Activated CD4-positive, CD25-positive, alpha-beta regulatory T cell treated with anti-CD3 and anti-CD28 coated beads, Interleukin-2, amount 50 U/mL, for 72 hours (primary cell): ENCODE measurements around the gene HOXA9.

ENCODE experiments used
- DNase-seq: peaks from one replicate; pipeline ENCODE4 v3.0.0; 2021

The HOXA9 gene

GRCh38 chr7:27187475-27188385 is 22.4 kb upstream of the HOXA9 start:
- no peak for DNase-seq

- peak; percentile 8 for DNase-seq
Observed at GRCh38 chr7:27186668-27187474, 21.5 kb upstream of the HOXA9 start.

- DNase-seq: peak; percentile 32
Observed at GRCh38 chr7:27185854-27186667, 20.7 kb upstream of the HOXA9 start.

- peak; percentile 25 for DNase-seq
Observed at GRCh38 chr7:27185013-27185853, 19.9 kb upstream of the HOXA9 start, which contains the start of gene HOXA11. Gene HOXA11, minus strand, starts transcription at chr7:27185232. Its CDS starts 88 bp downstream, at chr7:27185144.

GRCh38 chr7:27184337-27185012 is 19.1 kb upstream of the HOXA9 start:
- peak; percentile 40 for DNase-seq

GRCh38 chr7:27183682-27184336 is 18.5 kb upstream of the HOXA9 start:
- no peak for DNase-seq

GRCh38 chr7:27182861-27183681 is 17.7 kb upstream of the HOXA9 start:
- DNase-seq: no peak

GRCh38 chr7:27182285-27182841 is 17.0 kb upstream of the HOXA9 start:
- DNase-seq: no peak

GRCh38 chr7:27181795-27182275 is 16.5 kb upstream of the HOXA9 start:
- DNase-seq: no peak

GRCh38 chr7:27180431-27181420 is 15.4 kb upstream of the HOXA9 start:
- no peak for DNase-seq

- DNase-seq: peak; percentile 75
Observed at GRCh38 chr7:27179503-27180430, 14.4 kb upstream of the HOXA9 start.

GRCh38 chr7:27179030-27179429 is 13.7 kb upstream of the HOXA9 start:
- no peak for DNase-seq

- no peak for DNase-seq
Observed at GRCh38 chr7:27178366-27178765, 13.0 kb upstream of the HOXA9 start.

GRCh38 chr7:27177795-27178320 is 12.5 kb upstream of the HOXA9 start:
- DNase-seq: no peak

- DNase-seq: no peak
Observed at GRCh38 chr7:27176962-27177794, 11.8 kb upstream of the HOXA9 start.

- no peak for DNase-seq
Observed at GRCh38 chr7:27176524-27176845, 11.1 kb upstream of the HOXA9 start.
